Smooth muscle cell (in vitro differentiated cells): ENCODE results near the gene NAP1L4. TPM values are rescaled to one million over a fixed set of nuclear protein-coding genes. Genes with fewer than 3 reads are reported as not detected.

Experiments
- DNase-seq: peaks from one replicate; lab custom pipeline; 2025; ENCODE audit not compliant: unreplicated experiment; lab: John Stamatoyannopoulos, UW
- H2AFZ ChIP-seq: fragments of 200-600 bp; sonication (generic); 2 replicates; pipeline ENCODE4 v1.6.0; 2016; ENCODE audit warnings: antibody characterized with exemption, low read depth, mild to moderate bottlenecking
- H3F3A ChIP-seq: fragments of 200-600 bp; sonication (generic); 2 replicates; pipeline ENCODE4 v1.6.0; 2017; ENCODE audit warnings: antibody characterized with exemption, low read depth
- H3K27ac ChIP-seq: fragments of 200-600 bp; sonication (generic); 2 replicates; pipeline ENCODE4 v1.5.1; 2016; ENCODE audit warnings: low read depth, mild to moderate bottlenecking
- H3K27me3 ChIP-seq: fragments of 200-600 bp; sonication (generic); 2 replicates; pipeline ENCODE4 v1.6.1; 2016; ENCODE audit warnings: low read depth, mild to moderate bottlenecking
- H3K36me3 ChIP-seq: fragments of 200-600 bp; sonication (generic); 2 replicates; pipeline ENCODE4 v1.5.1; 2016; ENCODE audit warnings: low read depth
- H3K4me1 ChIP-seq: fragments of 200-600 bp; sonication (generic); 2 replicates; pipeline ENCODE4 v1.5.1; 2016; ENCODE audit warnings: low read depth
- H3K4me2 ChIP-seq: fragments of 200-600 bp; sonication (generic); 2 replicates; pipeline ENCODE4 v1.6.0; 2016; ENCODE audit warnings: mild to moderate bottlenecking
- H3K4me3 ChIP-seq: fragments of 200-600 bp; sonication (generic); 2 replicates; pipeline ENCODE4 v1.5.1; 2016; ENCODE audit warnings: mild to moderate bottlenecking
- H3K79me2 ChIP-seq: fragments of 200-600 bp; sonication (generic); 2 replicates; pipeline ENCODE4 v1.6.0; 2016; ENCODE audit warnings: low read depth, mild to moderate bottlenecking
- H3K9ac ChIP-seq: fragments of 200-600 bp; sonication (generic); 2 replicates; pipeline ENCODE4 v1.6.0; 2016; ENCODE audit warnings: low read depth
- H3K9me3 ChIP-seq: fragments of 200-600 bp; sonication (generic); replicated peaks from 2 replicates; pipeline ENCODE4 v1.5.1; 2016; ENCODE audit warnings: low read depth
- H4K20me1 ChIP-seq: fragments of 200-600 bp; sonication (generic); 2 replicates; pipeline ENCODE4 v1.6.0; 2016; ENCODE audit warnings: low read depth
- CTCF ChIP-seq: fragments of 200-600 bp; sonication (generic); IDR thresholded peaks from 2 replicates; pipeline ENCODE4 v1.5.1; 2017; ENCODE audit warnings: borderline replicate concordance, mild to moderate bottlenecking, antibody characterized with exemption; ENCODE audit not compliant: insufficient read depth, poor library complexity, severe bottlenecking
- WGBS: methylation state at CpG from one replicate; pipeline ENCODE4 v1.1.7; 2016; ENCODE audit warnings: low lambda C conversion rate; 5-methylcytosine and 5-hydroxymethylcytosine counted together
- polyA plus RNA-seq: library from polyadenylated mRNA; unstranded; fragments of >200 nt; fragmentation: Nextera tagmentation; extraction: Ambion mirVana; gene quantifications from 2 replicates; pipeline ENCODE4 v1.2.1, GENCODE V29; 2016
- total RNA-seq: library from RNA; depleted of rRNA; stranded (reverse); fragments of >200 nt; gene quantifications from 2 replicates; pipeline ENCODE4 v1.2.3, GENCODE V29; 2014

Gene NAP1L4
- total and polyA plus RNA-seq, 2 experiments from 2014 or later, result 63.1 to 95.0 TPM

GRCh38 chr11:2929950-2930703, 62.0 kb downstream of the NAP1L4 start:
- H3K36me3 ChIP-seq, result no peaks in the 10 kb centered on the region
- peaks cover 15% of the 10 kb centered on the region for H3K79me2 ChIP-seq
- peak overlapping the region; percentile 74 for H3K9ac ChIP-seq
- H4K20me1 ChIP-seq, result peaks cover 25% of the 10 kb centered on the region
- H3F3A ChIP-seq, result no peaks in the 10 kb centered on the region
- 6% methylated on average over 45 of the region's 47 CpGs for WGBS
- no peak overlapping the region for H2AFZ ChIP-seq
- peak overlapping the region; percentile 78 for H3K4me3 ChIP-seq
- no peak for TF ChIP-seq CTCF
- peak overlapping the region; percentile 81 for H3K27ac ChIP-seq
- no peaks in the 10 kb centered on the region for H3K9me3 ChIP-seq
- H3K27me3 ChIP-seq, result no peaks in the 10 kb centered on the region
- peaks cover 6% of the 10 kb centered on the region for H3K4me1 ChIP-seq
- H3K4me2 ChIP-seq, result peak overlapping the region; percentile 98
- DNase-seq, result no peak

- WGBS, result 2% methylated on average over 16 of the region's 48 CpGs
- Histone ChIP-seq H3K4me3 (peak overlapping the region; percentile 78), H3K9ac (peak overlapping the region; percentile 74), H3K4me2 (peak overlapping the region; percentile 98), H3K79me2 (peaks cover 15% of the 10 kb centered on the region), H3K9me3 (no peaks in the 10 kb centered on the region), H3K36me3 (no peaks in the 10 kb centered on the region), H3F3A (no peaks in the 10 kb centered on the region), H3K4me1 (peaks cover 6% of the 10 kb centered on the region), H2AFZ (no peak overlapping the region), H3K27ac (peak overlapping the region; percentile 81), H3K27me3 (no peaks in the 10 kb centered on the region), H4K20me1 (peaks cover 25% of the 10 kb centered on the region)
- no peak for TF ChIP-seq CTCF
- DNase-seq, result peak; percentile 54
These were observed 62.6 kb downstream of the NAP1L4 start for GRCh38 chr11:2929531-2929949.

GRCh38 chr11:2928605-2929530, 63.3 kb downstream of the NAP1L4 start, which contains the start of gene PHLDA2:
PHLDA2 (minus strand) TSS chr11:2929420; CDS start chr11:2929364, 56 bp downstream.
- Histone ChIP-seq H3K4me2 (peak within 1 kb of the TSS; percentile 98), H3K79me2 (peaks cover 15% of the 10 kb centered on the region), H3K4me3 (peak within 1 kb of the TSS; percentile 78), H4K20me1 (peaks cover 25% of the 10 kb centered on the region), H3K27ac (peak within 1 kb of the TSS; percentile 81), H3K9ac (peak within 1 kb of the TSS; percentile 86), H3F3A (no peaks in the 10 kb centered on the region), H2AFZ (no peak within 1 kb of the TSS), H3K4me1 (peaks cover 6% of the 10 kb centered on the region), H3K27me3 (no peaks in the 10 kb centered on the region), H3K9me3 (no peaks in the 10 kb centered on the region), H3K36me3 (no peaks in the 10 kb centered on the region)
- WGBS, result 2% methylated on average over 78 of the region's 113 CpGs
- no peak for DNase-seq
- TF ChIP-seq CTCF, result no peak
